Subcutaneous abdominal adipose tissue (tissue), 5 donors: Measurements from ENCODE around the gene TEX30.

Experiments used
- H3K27ac ChIP-seq: one replicate; pipeline ENCODE4 v1.7.0; 2013; ENCODE audit warnings: low read depth, mild to moderate bottlenecking, inconsistent platforms, low read length, moderate library complexity
- H3K27me3 ChIP-seq, 5 donors: one replicate each; pipeline ENCODE4 v1.7.0; 2013; ENCODE audit warnings: low read length in 5 of 5, inconsistent platforms in 1 of 5; ENCODE audit not compliant: control insufficient read depth in 5 of 5, insufficient read depth in 4 of 5
- H3K36me3 ChIP-seq, 5 donors: one replicate each; pipeline ENCODE4 v1.7.0; 2013; ENCODE audit warnings: low read length in 5 of 5; ENCODE audit not compliant: control insufficient read depth in 5 of 5, insufficient read depth in 5 of 5
- H3K4me1 ChIP-seq, 5 donors: one replicate each; pipeline ENCODE4 v1.7.0; 2013; ENCODE audit warnings: low read length in 5 of 5, mild to moderate bottlenecking in 3 of 5, moderate library complexity in 1 of 5; ENCODE audit not compliant: control insufficient read depth in 5 of 5, insufficient read depth in 5 of 5
- H3K4me3 ChIP-seq, 5 donors: one replicate each; pipeline ENCODE4 v1.7.0; 2013; ENCODE audit warnings: low read length in 5 of 5, low read depth in 1 of 5
- H3K9ac ChIP-seq, 5 donors: one replicate each; pipeline ENCODE4 v1.7.0; 2013; ENCODE audit warnings: low read length in 5 of 5, mild to moderate bottlenecking in 4 of 5, moderate library complexity in 3 of 5
- H3K9me3 ChIP-seq, 5 donors: one replicate each; pipeline ENCODE4 v1.7.0; 2013; ENCODE audit warnings: low read length in 5 of 5; ENCODE audit not compliant: control insufficient read depth in 5 of 5
- donor health status: healthy.
- donor health status: healthy.
- donor health status: healthy.
- donor health status: healthy.
- donor health status: healthy.

The TEX30 gene

GRCh38 chr13:102726430-102726829 lies 47.2 kb downstream of the TEX30 start:
- Histone ChIP-seq H3K4me3 (no peak overlapping the region), H3K9ac (no peak overlapping the region), H3K36me3 (no peaks in the 10 kb centered on the region), H3K4me1 (peaks cover 5 to 26% (median 8%) of the 10 kb centered on the region in 5 donors), H3K9me3 (peaks cover 0 to 2% (median 0%) of the 10 kb centered on the region in 5 donors), H3K27ac (no peak overlapping the region), H3K27me3 (no peaks in the 10 kb centered on the region)

- H3K9me3 ChIP-seq: peaks cover 0 to 2% (median 0%) of the 10 kb centered on the region in 5 donors
- no peak overlapping the region for H3K27ac ChIP-seq
- no peaks in the 10 kb centered on the region for H3K36me3 ChIP-seq
- H3K4me1 ChIP-seq: peaks cover 5 to 17% (median 8%) of the 10 kb centered on the region in 5 donors
- H3K9ac ChIP-seq: no peak overlapping the region
- H3K27me3 ChIP-seq: no peaks in the 10 kb centered on the region
- H3K4me3 ChIP-seq: no peak overlapping the region
Observed at GRCh38 chr13:102724923-102725322, 48.7 kb downstream of the TEX30 start.

DNA sequence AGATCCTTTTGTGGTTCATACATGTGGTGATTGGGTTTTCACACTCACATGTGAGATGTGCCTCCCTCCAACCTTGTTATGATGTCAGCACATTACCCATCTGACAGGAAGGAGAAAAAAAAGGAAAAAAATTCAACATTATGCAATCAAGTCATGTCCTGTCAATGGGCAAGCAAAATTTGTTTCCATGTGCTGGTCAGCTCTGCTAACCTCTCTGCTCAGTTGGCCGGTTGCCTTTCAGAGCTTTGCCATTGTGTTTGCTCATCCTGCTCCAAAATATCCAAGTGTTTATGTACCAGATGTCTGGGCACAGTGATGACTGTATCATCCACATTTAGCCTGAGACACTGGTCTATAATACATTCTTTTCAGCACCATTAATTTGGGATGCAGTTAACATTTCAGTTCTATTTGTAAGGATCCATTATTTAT lies 51.8 kb downstream of the TEX30 start:
- H3K4me3 ChIP-seq: no peak overlapping the region
- H3K9ac ChIP-seq: no peak overlapping the region
- H3K4me1 ChIP-seq: peaks cover 5 to 16% (median 8%) of the 10 kb centered on the region in 5 donors
- H3K27me3 ChIP-seq: no peaks in the 10 kb centered on the region
- peak overlapping the region; percentile 38 for H3K27ac ChIP-seq
- H3K36me3 ChIP-seq: no peaks in the 10 kb centered on the region
- H3K9me3 ChIP-seq: no peaks in the 10 kb centered on the region

GRCh38 chr13:102718746-102719145 lies 54.8 kb downstream of the TEX30 start:
- Histone ChIP-seq H3K36me3 (no peaks in the 10 kb centered on the region), H3K9me3 (no peaks in the 10 kb centered on the region), H3K4me1 (peaks cover 3 to 11% (median 7%) of the 10 kb centered on the region in 5 donors), H3K9ac (no peak overlapping the region), H3K27me3 (no peaks in the 10 kb centered on the region), H3K27ac (no peak overlapping the region), H3K4me3 (no peak overlapping the region)
